CD4-positive, alpha-beta T cell (primary cell): ENCODE measurements around the gene MUC6. TPM values are rescaled to one million over a fixed set of nuclear protein-coding genes. Genes with fewer than 3 reads are reported as not detected.

Experiments
- ATAC-seq: fragments of 200-7000 bp; cut with Tn5 transposase; one replicate; pipeline ENCODE4 v1.10.0; 2022; ENCODE audit warnings: mild to moderate bottlenecking; ENCODE audit not compliant: poor library complexity
- CTCF ChIA-PET: fragments of 350-600 bp; sonication (Branson Sonifier 250); formaldehyde crosslinking; loops from one replicate; lab custom pipeline; 2021; ENCODE audit warnings: antibody characterized with exemption, inconsistent platforms; lab: Charles Lee
- POLR2A ChIA-PET: fragments of 350-600 bp; sonication (Branson Sonifier 250); formaldehyde crosslinking; loops from one replicate; lab custom pipeline; 2021; ENCODE audit warnings: antibody characterized with exemption, inconsistent platforms; lab: Charles Lee
- DNase-seq, 14 experiments: peaks; one replicate each; pipeline ENCODE4 v3.0.0-alpha.2; 2013 to 2020; ENCODE audit warnings: mixed read lengths in 2 of 14
- H3K27ac ChIP-seq, 2 donors: one replicate each; pipeline versions ENCODE4 v1.5.1 to v1.7.0; 2013; ENCODE audit warnings: low read length in 2 of 2, low read depth in 1 of 2, mild to moderate bottlenecking in 1 of 2
- H3K27me3 ChIP-seq, 2 experiments: 1 replicate in 1 of 2; 2 replicates in 1 of 2; pipeline versions ENCODE4 v1.6.1 to v1.7.0; 2013; ENCODE audit warnings: low read length in 2 of 2, control low read depth in 1 of 2, mild to moderate bottlenecking in 1 of 2, moderate library complexity in 1 of 2; ENCODE audit not compliant: insufficient read depth in 2 of 2, control insufficient read depth in 1 of 2
- H3K36me3 ChIP-seq: one replicate; pipeline ENCODE4 v1.6.1; 2013; ENCODE audit warnings: low read length, control low read depth; ENCODE audit not compliant: insufficient read depth
- H3K4me1 ChIP-seq: one replicate; pipeline ENCODE4 v1.6.1; 2013; ENCODE audit warnings: low read length, control low read depth; ENCODE audit not compliant: insufficient read depth
- H3K4me3 ChIP-seq: one replicate; pipeline ENCODE4 v1.5.1; 2013; ENCODE audit warnings: mild to moderate bottlenecking, low read length, moderate library complexity
- H3K9me3 ChIP-seq, 2 experiments: 1 replicate in 1 of 2; 2 replicates in 1 of 2; pipeline versions ENCODE4 v1.6.1 to v1.7.0; 2013; ENCODE audit warnings: low read length in 2 of 2, mild to moderate bottlenecking in 2 of 2, control low read depth in 1 of 2, moderate library complexity in 1 of 2; ENCODE audit not compliant: control insufficient read depth in 1 of 2, insufficient read depth in 1 of 2
- H3K27ac Mint-ChIP-seq: one replicate; pipeline ENCODE4 v1.8.0; 2020; ENCODE audit warnings: mixed read lengths
- H3K27me3 Mint-ChIP-seq: one replicate; pipeline ENCODE4 v1.8.0; 2021; ENCODE audit warnings: mixed read lengths
- H3K36me3 Mint-ChIP-seq: one replicate; pipeline ENCODE4 v1.8.0; 2021; ENCODE audit warnings: low read depth, mixed read lengths
- H3K4me1 Mint-ChIP-seq: one replicate; pipeline ENCODE4 v1.8.0; 2021; ENCODE audit warnings: low read depth, mixed read lengths
- H3K4me3 Mint-ChIP-seq: one replicate; pipeline ENCODE4 v1.8.0; 2020; ENCODE audit warnings: mild to moderate bottlenecking, mixed read lengths
- H3K9me3 Mint-ChIP-seq: one replicate; pipeline ENCODE4 v1.8.0; 2020; ENCODE audit warnings: mixed read lengths
- intact Hi-C, 2 experiments: fragments of 100-400 bp; cut with DNase I in 1 of 2; cut with micrococcal nuclease in 1 of 2; formaldehyde crosslinking; loops; one replicate each; pipeline versions ENCODE4 v1.15.1 to v1.9.0; 2023 to 2025; cut with DNase I, micrococcal nuclease
- total RNA-seq, 174 experiments: library from RNA in 2 of 174; stranded (reverse) in 2 of 174; gene quantifications; one replicate each; pipeline ENCODE4 v1.2.3 and lab custom pipeline; 2021 to 2026
- TF ChIP-seq, protein P1 (sequence below): fragments of 200-600 bp; IDR thresholded peaks from one replicate; pipeline ENCODE4 v1.8.0; 2022; ENCODE audit warnings: antibody characterized with exemption, mild to moderate bottlenecking

Gene MUC6
- total RNA-seq, 2 experiments from 2014 or later = not detected

DNA sequence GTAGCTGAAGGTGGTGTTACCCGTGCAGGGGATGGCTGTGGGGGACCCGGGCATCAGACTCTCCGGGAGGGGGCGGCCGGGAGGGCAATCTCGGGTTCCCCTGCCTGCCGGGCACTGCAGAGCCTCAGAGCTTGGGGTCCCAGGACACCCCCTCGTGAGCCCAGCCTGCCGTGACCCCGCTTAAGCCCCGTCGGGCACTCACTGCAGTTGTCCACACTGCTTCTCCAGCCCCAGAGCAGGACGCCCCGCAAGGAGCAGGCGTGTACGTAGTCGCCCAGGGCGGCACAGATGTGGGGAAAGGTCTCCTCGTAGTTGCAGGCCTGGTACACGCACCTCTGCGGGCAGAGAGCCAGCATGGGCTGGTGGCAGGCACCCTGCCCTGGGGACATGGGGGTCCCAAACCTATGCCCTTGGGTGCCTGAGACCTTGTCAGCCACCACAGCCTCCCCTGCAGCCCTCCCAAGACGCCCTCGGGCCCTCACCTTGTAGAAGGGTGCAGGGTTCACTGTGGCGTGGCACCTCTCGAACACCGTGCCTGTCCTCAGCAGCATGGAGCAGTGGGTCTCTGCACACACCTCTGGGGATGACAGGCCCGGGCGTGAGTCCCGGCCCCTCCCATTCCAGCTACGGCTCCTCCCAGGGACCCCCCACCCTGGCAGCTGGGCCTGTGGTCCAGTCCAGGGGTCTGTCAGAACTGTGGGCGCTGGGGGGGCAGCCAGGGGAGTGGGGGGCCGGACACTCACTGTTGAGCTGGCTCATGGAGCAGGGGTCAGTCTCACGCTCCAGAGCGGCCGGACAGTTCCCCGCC, 8.8 kb downstream of the MUC6 start:
- H3K27me3 Mint-ChIP-seq = no peaks in the 10 kb centered on the region
- TF ChIP-seq, protein P1, sequence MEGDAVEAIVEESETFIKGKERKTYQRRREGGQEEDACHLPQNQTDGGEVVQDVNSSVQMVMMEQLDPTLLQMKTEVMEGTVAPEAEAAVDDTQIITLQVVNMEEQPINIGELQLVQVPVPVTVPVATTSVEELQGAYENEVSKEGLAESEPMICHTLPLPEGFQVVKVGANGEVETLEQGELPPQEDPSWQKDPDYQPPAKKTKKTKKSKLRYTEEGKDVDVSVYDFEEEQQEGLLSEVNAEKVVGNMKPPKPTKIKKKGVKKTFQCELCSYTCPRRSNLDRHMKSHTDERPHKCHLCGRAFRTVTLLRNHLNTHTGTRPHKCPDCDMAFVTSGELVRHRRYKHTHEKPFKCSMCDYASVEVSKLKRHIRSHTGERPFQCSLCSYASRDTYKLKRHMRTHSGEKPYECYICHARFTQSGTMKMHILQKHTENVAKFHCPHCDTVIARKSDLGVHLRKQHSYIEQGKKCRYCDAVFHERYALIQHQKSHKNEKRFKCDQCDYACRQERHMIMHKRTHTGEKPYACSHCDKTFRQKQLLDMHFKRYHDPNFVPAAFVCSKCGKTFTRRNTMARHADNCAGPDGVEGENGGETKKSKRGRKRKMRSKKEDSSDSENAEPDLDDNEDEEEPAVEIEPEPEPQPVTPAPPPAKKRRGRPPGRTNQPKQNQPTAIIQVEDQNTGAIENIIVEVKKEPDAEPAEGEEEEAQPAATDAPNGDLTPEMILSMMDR = no peak
- CTCF ChIA-PET = no interaction called here
- no peaks in the 10 kb centered on the region for H3K36me3 ChIP-seq
- POLR2A ChIA-PET = no interaction called here
- H3K27ac Mint-ChIP-seq = no peak overlapping the region
- no peak overlapping the region for H3K27ac ChIP-seq
- no peaks in the 10 kb centered on the region for H3K4me1 Mint-ChIP-seq
- DNase-seq (no peak), ATAC-seq (no peak)
- no peaks in the 10 kb centered on the region for H3K27me3 ChIP-seq
- H3K9me3 Mint-ChIP-seq = no peaks in the 10 kb centered on the region
- peaks cover 0 to 10% of the 10 kb centered on the region in 2 experiments for H3K9me3 ChIP-seq
- no peak overlapping the region for H3K4me3 Mint-ChIP-seq
- H3K4me1 ChIP-seq = no peaks in the 10 kb centered on the region
- intact Hi-C loops = no loop called here
- no peak overlapping the region for H3K4me3 ChIP-seq
- H3K36me3 Mint-ChIP-seq = no peaks in the 10 kb centered on the region

DNA sequence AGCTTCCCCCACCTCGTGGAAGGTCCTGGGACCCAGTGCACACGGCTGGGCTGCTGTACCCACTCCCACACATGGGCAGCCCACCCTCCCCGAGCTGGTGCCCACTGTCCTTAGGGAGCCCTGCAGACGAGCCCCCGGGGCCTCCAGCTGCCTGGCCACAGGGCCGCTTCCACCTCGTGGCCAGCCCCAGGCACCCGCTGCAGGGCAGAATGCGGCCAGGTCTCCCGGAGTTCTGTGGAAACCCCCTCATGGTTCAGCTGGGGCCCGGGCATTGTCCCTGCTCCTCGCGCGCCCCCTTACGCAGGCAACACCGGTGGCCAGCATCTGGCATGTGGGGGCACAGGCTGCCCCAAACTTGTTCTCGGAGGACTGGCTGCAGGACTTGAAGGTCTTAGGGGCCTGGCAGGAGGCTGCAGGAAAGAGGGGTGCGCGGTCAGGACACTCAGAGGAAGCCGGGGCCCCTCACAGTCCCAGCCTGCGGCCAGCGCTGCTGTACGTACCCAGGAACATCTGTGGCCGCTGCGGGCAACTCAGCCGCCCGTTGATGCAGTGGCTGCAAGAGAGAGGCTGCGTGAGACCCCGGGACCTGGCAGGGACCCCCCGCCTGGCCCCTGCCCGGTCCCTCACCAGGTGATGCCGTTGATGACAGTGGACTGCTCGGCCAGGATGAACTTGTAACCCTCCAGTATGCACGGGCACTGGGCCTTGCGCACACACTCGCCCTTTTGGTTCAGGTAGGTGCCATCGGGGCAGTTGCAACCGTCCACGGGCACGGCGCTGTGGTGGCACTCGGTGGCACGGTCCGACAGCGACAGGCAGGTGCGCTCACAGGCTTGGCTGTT, 9.7 kb downstream of the MUC6 start:
- Histone ChIP-seq H3K4me3 (no peak overlapping the region), H3K9me3 (peaks cover 0 to 15% of the 10 kb centered on the region in 2 experiments), H3K27ac (no peak overlapping the region), H3K36me3 (no peaks in the 10 kb centered on the region), H3K4me1 (no peaks in the 10 kb centered on the region), H3K27me3 (no peaks in the 10 kb centered on the region)
- ChIA-PET POLR2A (no interaction called here), CTCF (no interaction called here)
- Mint-ChIP-seq H3K9me3 (no peaks in the 10 kb centered on the region), H3K4me3 (no peak overlapping the region), H3K27ac (no peak overlapping the region), H3K27me3 (no peaks in the 10 kb centered on the region), H3K4me1 (no peaks in the 10 kb centered on the region), H3K36me3 (no peaks in the 10 kb centered on the region)
- ATAC-seq (no peak), DNase-seq (no peak)
- intact Hi-C loops = no loop called here
- TF ChIP-seq, protein P1 = no peak

GRCh38 chr11:1026163-1026450, 10.4 kb downstream of the MUC6 start:
- Histone ChIP-seq H3K4me3 (no peak overlapping the region), H3K27me3 (no peaks in the 10 kb centered on the region), H3K27ac (no peak overlapping the region), H3K9me3 (peaks cover 0 to 15% of the 10 kb centered on the region in 2 experiments), H3K4me1 (no peaks in the 10 kb centered on the region), H3K36me3 (no peaks in the 10 kb centered on the region)
- no peaks in the 10 kb centered on the region for H3K4me1 Mint-ChIP-seq
- ChIA-PET POLR2A (no interaction called here), CTCF (no interaction called here)
- DNase-seq (no peak), ATAC-seq (no peak)
- H3K36me3 Mint-ChIP-seq = no peaks in the 10 kb centered on the region
- no peaks in the 10 kb centered on the region for H3K9me3 Mint-ChIP-seq
- TF ChIP-seq, protein P1 = no peak
- intact Hi-C loops = no loop called here
- no peak overlapping the region for H3K4me3 Mint-ChIP-seq
- no peak overlapping the region for H3K27ac Mint-ChIP-seq
- no peaks in the 10 kb centered on the region for H3K27me3 Mint-ChIP-seq
